Measurements from ENCODE around the gene SDK1. TPM values are rescaled to one million over a fixed set of nuclear protein-coding genes. Genes with fewer than 3 reads are reported as not detected.

The SDK1 gene
- total and polyA plus RNA-seq, 10 of the 15 experiments (the other 5 are each of a cell fraction or from before 2014, with no cell fraction given), result 0.14 to 0.33 TPM; not detected in 8

- DNase-seq (ENCODE audit: low read depth, low spot score) (no peak), ATAC-seq (no peak), FAIRE-seq (no peak)
- WGBS (ENCODE audit: insufficient coverage, insufficient replicate concordance, low lambda C conversion rate, missing lambda C conversion rate), result 32% methylated on average over 7 of the region's 7 CpGs
- Histone ChIP-seq H3K27ac (ENCODE audit: control insufficient read depth, insufficient read depth) (no peak overlapping the region), H4K20me1 (ENCODE audit: control insufficient read depth, insufficient read depth) (no peaks in the 10 kb centered on the region), H3K27me3 (replicated peaks in 1 of 2; ENCODE audit: control insufficient read depth in 2 of 2, insufficient read depth in 2 of 2, low read length in 1 of 2) (no peaks in the 10 kb centered on the region), H3K9ac (ENCODE audit: control insufficient read depth, insufficient read depth, low read length) (no peak overlapping the region), H3K4me1 (ENCODE audit: control insufficient read depth, insufficient read depth, low read length) (no peaks in the 10 kb centered on the region), H3K4me2 (ENCODE audit: control insufficient read depth, insufficient read depth) (no peak overlapping the region), H3K9me3 (replicated peaks; ENCODE audit: control insufficient read depth, insufficient read depth, low read length) (no peaks in the 10 kb centered on the region; the same call in 2 of the 3 replicates), H2AFZ (ENCODE audit: control insufficient read depth, low read depth, low read length) (no peak overlapping the region), H3K79me2 (ENCODE audit: control insufficient read depth, insufficient read depth, low read length) (no peaks in the 10 kb centered on the region), H3K4me3 (no peak overlapping the region), H3K36me3 (ENCODE audit: control insufficient read depth in 2 of 2, insufficient read depth in 2 of 2, low read length in 1 of 2) (no peaks in the 10 kb centered on the region)
- TF ChIP-seq BMI1 (IDR thresholded peaks at IDR 0.05; ENCODE audit: borderline replicate concordance), result no peak
- no peak for TF ChIP-seq SREBF2 (IDR thresholded peaks at IDR 0.05; ENCODE audit: low read length)
- TF ChIP-seq BCL3 (IDR thresholded peaks at IDR 0.05; ENCODE audit: borderline replicate concordance, insufficient read depth, low read depth, low read length, poor library complexity, severe bottlenecking), result no peak
- no peak for TF ChIP-seq STAT3 (IDR thresholded peaks at IDR 0.05; ENCODE audit: low read depth, low read length)
- TF ChIP-seq SKIL (IDR thresholded peaks at IDR 0.05; ENCODE audit: low read depth, poor library complexity, severe bottlenecking), result no peak
- no peak for TF ChIP-seq SP1 (IDR thresholded peaks at IDR 0.05; ENCODE audit: low read depth, low read length)
- no peak for TF ChIP-seq MLLT1 (IDR thresholded peaks at IDR 0.05)
- TF ChIP-seq FOXK2 (IDR thresholded peaks at IDR 0.05), result no peak
- TF ChIP-seq BHLHE40 (IDR thresholded peaks at IDR 0.05; ENCODE audit: borderline replicate concordance in 1 of 2, low read depth in 2 of 2, low read length in 1 of 2), result no peak
- no peak for TF ChIP-seq USF2 (IDR thresholded peaks at IDR 0.05; ENCODE audit: borderline replicate concordance, low read depth, low read length)
- TF ChIP-seq ATF3 (IDR thresholded peaks at IDR 0.05; ENCODE audit: borderline replicate concordance, extremely low read depth, low read depth, low read length), result no peak
- no peak for TF ChIP-seq SMAD5 (IDR thresholded peaks at IDR 0.05; ENCODE audit: low read depth)
- TF ChIP-seq KDM1A (IDR thresholded peaks at IDR 0.05; ENCODE audit: borderline replicate concordance), result no peak
- TF ChIP-seq NFXL1 (IDR thresholded peaks at IDR 0.05; ENCODE audit: borderline replicate concordance), result no peak
- TF ChIP-seq SMARCA5 (IDR thresholded peaks at IDR 0.05), result no peak
- TF ChIP-seq RUNX3 (IDR thresholded peaks at IDR 0.05; ENCODE audit: low read length), result no peak
- no peak for TF ChIP-seq HDAC6 (IDR thresholded peaks at IDR 0.05; ENCODE audit: unreplicated experiment)
- TF ChIP-seq NBN (IDR thresholded peaks at IDR 0.05), result no peak
- TF ChIP-seq EZH2 (IDR thresholded peaks at IDR 0.05; ENCODE audit: borderline replicate concordance, control insufficient read depth, low read depth, low read length), result no peak
- TF ChIP-seq ZNF207 (IDR thresholded peaks at IDR 0.05; ENCODE audit: borderline replicate concordance), result no peak
- in situ Hi-C loops (cut with MboI), result loop anchor here (10.0 kb wide), 1 partner anchor 1027 kb away; no protein-coding TSS in a partner anchor
- SMC1A ChIA-PET (ENCODE audit: uncharacterized antibody, unreplicated experiment), result interaction anchor here (0.6 kb wide), 1 partner anchor 30 kb away, joined by 3 read pairs; no protein-coding TSS in a partner anchor
- RAD21 ChIA-PET (ENCODE audit: unreplicated experiment), result no interaction called here
- intact Hi-C loops (cut with micrococcal nuclease; ENCODE audit: unreplicated experiment), result no loop called here
- CTCF ChIA-PET, result no interaction called here
- POLR2A ChIA-PET, result no interaction called here
- BruUV-seq (replicated peaks), result no TSS peak
These were observed 591.1 kb downstream of the SDK1 start for GRCh38 chr7:3892157-3892556.

Data from GM12878 (cell line).